Inflammatory macrophage (primary cell): ENCODE data around the gene PRR36.
A peak's percentile ranks its signal among the peaks of the same experiment; 100 is the strongest.
"Not testable (repeated sequence)": the region's sequence is repeated elsewhere in the genome, so short reads cannot be mapped to it uniquely, and the experiment has no call there.

ENCODE experiments used
- DNase-seq, 2 donors: peaks; one replicate each; pipeline ENCODE4 v3.0.0-alpha.2; 2020 to 2022

Gene PRR36

GRCh38 chr19:7898967-7899366 is 24.8 kb upstream of the PRR36 start:
- no peak for DNase-seq

GRCh38 chr19:7897292-7897691 is 23.1 kb upstream of the PRR36 start:
- DNase-seq = no peak

GRCh38 chr19:7895565-7895964 is 21.4 kb upstream of the PRR36 start:
- DNase-seq = no peak

DNA sequence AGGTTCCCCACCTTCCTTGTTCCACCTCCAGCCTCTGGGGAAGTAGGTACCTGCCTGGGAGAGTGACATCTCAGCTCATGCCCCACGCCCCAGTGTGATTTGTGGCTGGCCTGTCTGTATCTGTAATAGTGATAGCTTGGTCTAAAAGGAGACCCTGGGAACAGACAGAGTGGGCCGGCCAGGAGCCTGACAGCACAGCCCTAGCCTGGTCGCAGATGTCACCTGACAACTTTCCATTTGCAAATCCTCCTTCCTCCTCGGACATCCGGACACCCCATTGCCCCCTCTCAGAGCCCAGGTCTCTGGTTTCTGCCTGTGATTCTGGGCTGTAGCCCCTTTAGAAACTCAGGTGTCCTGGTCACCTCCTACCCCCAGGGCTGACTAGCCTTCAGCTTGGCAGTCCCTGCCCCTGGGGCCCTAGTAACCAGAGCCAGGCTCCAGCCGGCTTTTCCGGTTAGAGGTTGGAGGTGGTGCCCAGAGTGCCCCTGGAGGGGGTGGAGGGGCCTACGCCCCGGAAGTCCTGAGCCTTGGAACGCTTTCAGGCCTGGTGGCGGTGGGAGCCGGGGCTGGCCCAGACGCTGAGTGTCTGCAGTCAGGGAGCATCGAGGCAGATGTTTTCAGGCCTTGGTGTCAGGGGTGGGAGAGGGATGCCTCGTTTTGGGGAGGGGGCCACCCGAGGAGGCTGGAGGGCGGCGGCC is 20.6 kb upstream of the PRR36 start:
- no peak for DNase-seq

DNA sequence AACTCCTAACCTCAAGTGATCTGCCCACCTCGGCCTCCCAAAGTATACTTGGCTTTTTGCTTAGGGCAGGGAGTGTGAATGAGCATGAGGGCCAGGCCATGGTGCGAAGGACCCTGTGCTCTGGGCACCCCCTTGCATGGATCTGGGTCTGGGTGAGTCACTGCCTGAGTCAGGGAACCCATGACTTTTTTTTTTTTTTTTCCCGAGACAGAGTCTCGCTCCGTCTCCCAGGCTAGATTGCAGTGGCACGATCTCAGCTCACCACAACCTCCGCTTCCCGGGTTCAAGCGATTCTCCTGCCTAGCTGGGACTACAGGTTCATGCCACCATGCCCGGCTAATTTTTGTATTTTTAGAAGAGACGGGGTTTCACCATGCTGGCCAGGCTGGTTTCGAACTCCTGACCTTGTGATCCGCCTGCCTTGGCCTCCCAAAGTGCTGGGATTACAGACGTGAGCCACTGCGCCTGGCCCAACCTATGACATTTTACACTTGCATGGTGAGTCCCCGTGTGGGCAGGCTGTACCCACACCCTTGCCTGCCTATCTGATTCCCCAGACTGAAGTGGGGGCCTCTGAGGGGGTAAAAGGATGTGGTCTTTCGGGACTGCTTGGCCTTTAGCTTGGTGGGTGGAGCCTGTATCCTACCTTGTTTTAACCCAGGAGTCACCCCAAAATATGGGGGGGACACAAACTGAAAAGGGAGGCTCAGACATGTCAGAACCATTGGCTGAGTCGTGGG is 19.3 kb upstream of the PRR36 start:
- not testable (repeated sequence) for DNase-seq

DNA sequence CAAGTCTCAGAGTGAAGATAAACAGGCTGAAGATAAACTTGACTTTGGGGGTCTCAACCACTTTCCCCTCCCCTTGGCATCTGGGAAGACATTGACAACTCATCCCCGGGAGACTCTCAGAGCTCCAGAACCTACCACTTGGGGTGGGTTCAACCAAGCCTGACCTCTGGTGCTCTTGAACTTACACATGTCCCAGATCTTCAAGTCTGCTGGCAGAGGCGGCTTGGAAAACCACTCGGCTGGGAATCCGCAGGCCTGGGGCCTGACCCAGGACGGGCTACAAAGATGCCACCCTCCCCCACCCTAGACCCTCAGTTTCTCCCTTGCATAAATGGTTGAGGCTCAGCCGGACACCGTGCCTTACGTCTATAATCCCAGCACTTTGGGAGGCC is 14.6 kb upstream of the PRR36 start:
- DNase-seq = no peak

DNA sequence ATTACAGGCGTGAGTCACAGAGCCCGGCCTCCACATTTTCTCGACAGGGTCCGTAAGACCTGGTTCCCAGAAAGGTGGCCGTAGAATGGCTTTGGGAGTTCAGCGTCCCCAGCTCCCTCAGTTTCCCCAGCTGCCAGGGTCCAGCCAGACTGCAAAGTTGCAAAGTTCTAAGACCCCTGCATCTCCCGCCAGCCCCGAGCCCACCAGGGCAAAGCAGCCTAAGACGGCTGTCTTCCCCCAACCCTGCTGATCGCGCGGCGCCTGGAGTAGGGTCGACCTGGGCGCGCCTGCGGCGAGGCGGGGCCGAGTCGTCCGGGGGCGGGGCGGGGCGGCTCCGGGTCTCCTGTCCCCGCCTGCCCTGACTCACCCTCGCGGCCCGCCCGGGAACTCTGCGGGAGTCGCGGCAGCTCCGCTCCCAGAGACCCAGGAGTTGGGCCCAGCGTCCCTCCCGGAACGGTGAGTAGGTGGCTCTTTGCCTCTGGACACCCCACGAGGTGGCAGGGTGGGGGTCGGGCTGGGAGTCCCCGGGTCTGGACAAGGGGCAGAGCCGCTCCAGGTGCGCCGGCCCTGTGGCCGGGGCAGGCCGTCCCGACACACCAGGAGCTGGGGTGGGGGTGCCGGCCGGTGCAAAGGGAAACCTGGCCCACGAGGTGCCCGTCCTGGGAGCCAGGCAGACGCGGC is 14.1 kb upstream of the PRR36 start, which contains the start of gene LRRC8E:
TSS of gene LRRC8E (plus strand) at position 366 of the 681 bp plus-strand sequence. CDS start 7,094 bp downstream, outside the sequence.
- peak in 1 of 2 donors; percentile 24 for DNase-seq

DNA sequence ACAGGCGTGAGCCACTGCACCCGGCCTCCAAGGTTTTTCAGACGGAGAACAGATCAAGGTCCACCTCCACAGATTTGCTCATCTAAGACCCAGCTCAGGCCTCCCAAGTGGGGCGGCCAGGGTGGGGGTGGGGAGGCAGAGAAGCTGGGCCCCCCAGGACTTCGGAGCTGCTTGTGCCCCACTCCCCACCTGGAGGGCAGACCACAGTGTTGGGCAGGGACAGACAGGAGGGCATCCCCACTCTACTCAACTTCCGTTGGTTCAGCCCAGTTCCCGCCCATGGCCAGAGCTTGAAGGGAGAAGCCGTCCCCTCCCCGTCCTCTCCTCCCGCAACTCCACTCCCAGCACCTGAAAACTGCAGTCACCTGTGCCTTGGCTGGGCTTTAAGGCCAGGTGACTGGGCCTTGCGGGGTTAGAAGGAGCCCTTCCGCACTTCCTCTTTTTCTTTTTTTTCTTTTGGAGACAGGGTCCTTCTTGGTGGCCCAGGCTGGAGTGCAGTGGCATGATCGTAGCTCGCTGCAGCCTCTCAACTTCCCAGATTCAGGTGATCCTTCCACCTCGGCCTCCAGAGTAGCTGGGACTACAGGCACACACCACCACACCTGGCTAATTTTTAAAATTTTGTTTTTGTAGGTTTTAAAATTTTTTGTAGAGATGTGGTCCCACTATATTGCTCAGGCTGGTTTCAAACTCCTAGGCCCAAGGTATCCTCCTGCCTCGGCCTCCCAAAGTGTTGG is 13.4 kb upstream of the PRR36 start:
- no peak for DNase-seq

DNA sequence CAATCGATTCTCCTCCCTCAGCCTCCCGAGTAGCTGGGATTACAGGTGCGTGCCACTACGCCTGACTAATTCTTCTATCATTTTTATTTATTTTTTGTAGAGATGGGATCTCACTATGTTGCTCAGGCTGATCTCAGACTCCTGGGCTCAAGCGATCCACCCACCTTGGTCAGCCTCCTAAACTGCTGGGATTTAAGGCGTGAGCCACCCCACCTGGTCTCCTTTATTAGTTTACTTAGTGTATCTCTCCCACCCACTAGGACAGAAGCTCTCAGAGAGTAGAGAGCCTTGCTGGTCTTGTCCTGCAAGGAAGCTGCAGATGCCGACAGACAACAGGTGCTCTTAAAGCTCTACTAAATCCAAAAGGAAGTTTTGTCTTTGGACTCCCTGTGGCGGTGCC is 11.6 kb upstream of the PRR36 start:
- no peak for DNase-seq

DNA sequence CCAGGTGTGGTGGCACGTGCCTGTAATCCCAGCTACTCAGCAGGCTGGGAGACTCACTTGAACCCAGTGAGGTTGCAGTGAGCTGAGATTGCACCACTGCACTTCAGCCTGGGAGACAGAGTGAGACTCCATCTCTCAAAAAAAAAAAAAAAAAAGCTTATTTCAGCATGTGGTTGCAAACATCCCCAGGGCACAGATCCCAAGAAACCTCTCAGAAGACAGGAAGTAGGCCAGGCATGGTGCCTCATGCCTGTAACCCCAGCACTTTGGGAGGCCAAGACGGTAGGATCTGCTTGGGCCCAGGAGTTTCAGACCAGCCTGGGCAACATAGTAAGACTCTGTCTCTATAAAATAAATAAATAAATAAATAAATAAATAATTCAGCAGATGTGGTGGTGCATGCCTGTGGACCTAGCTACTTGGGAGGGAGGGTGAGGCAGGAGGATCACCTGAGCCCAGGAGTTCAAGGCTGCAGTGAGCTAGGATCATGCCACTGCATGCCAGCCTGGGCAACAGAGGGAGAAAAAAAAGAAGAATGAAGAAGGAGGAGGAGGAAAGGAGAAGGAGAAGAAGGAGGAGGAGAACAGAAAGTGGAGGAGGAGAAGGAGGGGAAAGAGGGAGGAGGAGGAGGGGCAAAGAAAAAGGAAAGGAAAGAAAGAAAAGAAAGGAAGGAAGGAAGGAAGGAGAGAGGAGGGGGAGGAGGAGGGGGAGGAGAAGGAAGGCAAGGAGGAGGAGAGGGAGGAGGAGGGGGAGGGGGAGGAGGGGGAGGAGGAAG is 9.8 kb upstream of the PRR36 start:
- DNase-seq = no peak

- no peak for DNase-seq
Measured at GRCh38 chr19:7883105-7883504, 8.9 kb upstream of the PRR36 start.

- DNase-seq = no peak
Measured at GRCh38 chr19:7881910-7882309, 7.7 kb upstream of the PRR36 start.

DNA sequence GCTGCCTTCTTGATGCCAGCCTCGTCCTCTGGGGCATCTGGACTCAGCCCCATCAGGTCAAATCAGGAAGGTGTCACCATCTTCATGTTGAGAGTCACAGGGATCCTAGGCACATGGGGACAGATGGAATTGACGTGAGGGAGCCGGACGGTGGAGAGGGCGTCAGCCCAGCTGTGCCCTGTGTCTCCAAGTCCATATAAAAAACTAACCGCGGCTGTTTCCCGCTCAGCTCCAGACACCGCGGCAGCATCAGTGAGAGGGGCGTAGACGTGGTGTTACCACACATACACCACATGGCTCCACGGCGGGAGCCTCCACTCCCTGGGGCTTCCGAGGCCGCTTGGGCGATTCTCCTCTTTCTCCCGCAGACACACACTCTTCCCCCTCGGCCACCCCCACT is 5.6 kb upstream of the PRR36 start:
- no peak for DNase-seq

DNA sequence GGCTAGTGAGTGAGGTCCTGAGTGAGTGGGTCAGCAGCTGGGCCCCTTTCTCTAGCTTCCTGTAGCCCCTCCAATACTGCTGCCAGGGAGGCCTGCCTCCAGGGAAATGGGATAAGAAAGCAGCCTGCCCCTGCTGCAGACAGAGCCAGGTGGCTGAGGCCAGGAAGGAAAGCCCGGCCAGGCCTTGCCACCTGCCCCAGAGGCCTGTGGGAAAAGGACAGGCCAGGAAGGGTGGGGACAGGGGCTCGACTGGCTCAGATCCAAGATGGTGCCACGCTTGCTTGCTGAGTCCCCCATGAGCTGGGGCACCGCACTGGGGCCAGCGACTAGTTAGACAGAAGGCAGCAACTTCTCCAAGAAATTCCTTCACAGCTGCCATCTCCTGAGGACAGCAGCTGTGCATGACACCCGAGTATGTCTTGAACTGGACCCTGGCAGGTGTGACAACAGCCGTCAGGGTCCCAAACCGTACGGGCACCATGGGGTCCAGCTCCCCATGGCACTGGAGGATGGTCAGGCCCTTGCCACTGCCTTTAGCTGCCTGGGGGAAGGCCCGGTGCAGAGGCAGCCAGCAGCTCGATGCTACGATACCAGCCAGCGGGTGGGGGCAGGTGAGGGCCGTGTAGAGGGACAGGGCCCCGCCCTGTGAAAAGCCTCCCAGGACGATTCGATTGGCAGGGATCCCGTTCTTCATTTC is 5.1 kb upstream of the PRR36 start:
- DNase-seq = no peak

- DNase-seq = no peak
Measured at GRCh38 chr19:7877249-7877836, 3.2 kb upstream of the PRR36 start.

- no peak for DNase-seq
Measured at GRCh38 chr19:7874897-7875273, 695 bp upstream of the PRR36 start.

DNA sequence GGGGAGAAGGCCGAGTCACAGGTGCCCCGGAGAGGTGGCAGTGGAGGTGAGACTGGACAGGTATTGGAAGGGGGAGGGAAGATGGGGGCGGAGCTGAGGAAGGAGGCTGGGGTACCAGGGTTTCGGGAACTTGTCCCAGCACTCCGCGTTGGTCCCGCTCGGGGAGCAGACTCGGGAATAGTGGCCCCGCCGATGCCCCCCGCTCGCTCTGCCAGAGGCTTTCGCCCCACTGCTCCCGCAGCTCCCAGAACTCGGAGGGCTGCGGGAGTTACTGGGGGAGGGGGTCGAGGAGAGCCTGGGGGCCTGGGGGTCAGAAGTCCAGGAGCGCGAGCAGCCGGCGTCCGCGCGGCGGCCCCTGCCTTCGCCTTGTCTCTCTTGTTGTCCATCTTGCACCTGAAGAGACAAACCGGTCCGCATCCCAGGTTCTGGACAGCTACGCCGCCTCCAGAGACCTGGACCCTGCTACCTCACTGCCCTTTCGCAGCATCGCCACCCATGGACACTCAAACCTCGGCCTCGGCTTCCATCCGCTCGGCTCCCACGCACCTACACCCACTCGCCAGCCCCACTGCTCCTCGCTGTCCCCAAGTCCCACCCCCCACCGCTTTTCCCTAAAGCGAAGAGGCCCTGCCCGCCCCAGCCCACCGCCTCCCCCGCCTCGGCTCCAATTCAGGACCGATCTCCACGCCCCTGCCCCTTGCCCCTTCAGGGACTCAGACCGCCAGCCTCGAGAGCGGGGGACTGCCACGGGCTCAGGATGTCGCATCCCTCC is 700 bp downstream of the PRR36 start:
- DNase-seq = no peak

GRCh38 chr19:7872306-7873204 is 1.6 kb downstream of the PRR36 start:
- no peak for DNase-seq
